H1 (cell line): ENCODE data around the gene PROKR1. TPM values are rescaled to one million over a fixed set of nuclear protein-coding genes. Genes with fewer than 3 reads are reported as not detected.

Experiments
- CTCF ChIA-PET: fragments of 300-600 bp; sonication (Branson Sonifier 250); formaldehyde crosslinking; loops from one replicate; lab custom pipeline; 2021; ENCODE audit not compliant: partially characterized antibody; lab: Charles Lee
- POLR2A ChIA-PET: fragments of 300-600 bp; sonication (Branson Sonifier 250); formaldehyde crosslinking; loops from one replicate; lab custom pipeline; 2021; ENCODE audit warnings: inconsistent platforms; ENCODE audit not compliant: partially characterized antibody; lab: Charles Lee
- DNase-seq, 2 experiments: peaks; one replicate each; pipeline versions ENCODE4 v3.0.0 to v3.0.0-alpha.2; 2010 to 2022; ENCODE audit warnings: low spot score in 2 of 2, low read depth in 1 of 2, mixed read lengths in 1 of 2
- FAIRE-seq: peaks from 2 replicates; lab custom pipeline; 2011; peaks lifted over from hg19 to GRCh38; lab: Jason Lieb, UNC
- H2AFZ ChIP-seq: 2 replicates; pipeline ENCODE4 v1.8.1; 2012; ENCODE audit warnings: low read length, inconsistent platforms
- H2AK5ac ChIP-seq: 2 replicates; pipeline ENCODE4 v1.6.1; 2013; ENCODE audit warnings: low read depth, low read length
- H2BK120ac ChIP-seq: replicated peaks from 2 replicates; pipeline ENCODE3; 2013; ENCODE audit warnings: low read depth, low read length, inconsistent platforms
- H2BK12ac ChIP-seq: 2 replicates; pipeline ENCODE4 v1.6.1; 2013; ENCODE audit warnings: low read depth, low read length
- H2BK15ac ChIP-seq: 2 replicates; pipeline ENCODE4 v1.6.1; 2013; ENCODE audit warnings: low read length
- H2BK20ac ChIP-seq: 2 replicates; pipeline ENCODE4 v1.6.1; 2013; ENCODE audit warnings: low read length
- H2BK5ac ChIP-seq: 2 replicates; pipeline ENCODE4 v1.6.1; 2013; ENCODE audit warnings: low read depth, low read length
- H3K14ac ChIP-seq: 2 replicates; pipeline ENCODE4 v1.6.1; 2013; ENCODE audit warnings: inconsistent platforms; ENCODE audit not compliant: insufficient read length
- H3K18ac ChIP-seq: 2 replicates; pipeline ENCODE4 v1.6.1; 2013; ENCODE audit warnings: low read length; ENCODE audit errors: extremely low read depth
- H3K23ac ChIP-seq: 2 replicates; pipeline ENCODE4 v1.6.1; 2013; ENCODE audit warnings: inconsistent platforms; ENCODE audit not compliant: insufficient read length
- H3K23me2 ChIP-seq: 2 replicates; pipeline ENCODE4 v1.6.1; 2013; ENCODE audit warnings: low read depth, low read length
- H3K27ac ChIP-seq: 2 replicates; pipeline ENCODE4 v1.6.1; 2011; ENCODE audit warnings: low read depth, low read length, inconsistent platforms
- H3K27me3 ChIP-seq, 4 experiments: replicated peaks in 1 of 4; 1 replicate in 1 of 4; 2 replicates in 3 of 4; pipeline versions ENCODE4 v1.6.1 to v1.8.1; 2011 to 2013; ENCODE audit warnings: low read length in 3 of 4, mild to moderate bottlenecking in 3 of 4, inconsistent platforms in 2 of 4, mixed read lengths in 2 of 4, moderate library complexity in 1 of 4; ENCODE audit not compliant: control insufficient read depth in 3 of 4, insufficient read depth in 3 of 4; ENCODE audit errors: extremely low read depth in 1 of 4
- H3K36me3 ChIP-seq, 4 experiments: 2 replicates each; pipeline versions ENCODE4 v1.6.1 to v1.8.1; 2011 to 2013; ENCODE audit warnings: mild to moderate bottlenecking in 4 of 4, low read length in 3 of 4, moderate library complexity in 2 of 4, control low read depth in 1 of 4, inconsistent platforms in 1 of 4; ENCODE audit not compliant: insufficient read depth in 4 of 4, control insufficient read depth in 2 of 4
- H3K4ac ChIP-seq: replicated peaks from 2 replicates; pipeline ENCODE3; 2013; ENCODE audit warnings: low read length, low read depth, mixed read lengths, inconsistent platforms; ENCODE audit not compliant: insufficient read length
- H3K4me1 ChIP-seq, 4 experiments: replicated peaks in 1 of 4; 1 replicate in 1 of 4; 2 replicates in 3 of 4; pipeline versions ENCODE4 v1.6.1 to v1.8.1; 2011 to 2013; ENCODE audit warnings: low read length in 3 of 4, inconsistent platforms in 2 of 4, mixed read lengths in 1 of 4; ENCODE audit not compliant: insufficient read depth in 4 of 4, control insufficient read depth in 3 of 4
- H3K4me2 ChIP-seq, 2 experiments: 2 replicates each; pipeline versions ENCODE4 v1.6.1 to v1.8.1; 2011 to 2013; ENCODE audit warnings: low read depth in 2 of 2, low read length in 2 of 2, control low read depth in 1 of 2, inconsistent platforms in 1 of 2, mild to moderate bottlenecking in 1 of 2; ENCODE audit not compliant: insufficient read depth in 1 of 2
- H3K4me3 ChIP-seq, 4 experiments: fragments of 200-600, 300-600 bp in 1 of 4; sonication (generic), shearing (Covaris generic), sonication (Bioruptor Twin) in 1 of 4; 2 replicates each; pipeline versions ENCODE4 v1.5.1 to v1.8.1; 2011 to 2016; ENCODE audit warnings: low read length in 4 of 4, low read depth in 3 of 4, control low read depth in 2 of 4, inconsistent platforms in 2 of 4, mild to moderate bottlenecking in 2 of 4, mixed read lengths in 1 of 4, moderate library complexity in 1 of 4; ENCODE audit not compliant: insufficient read depth in 2 of 4; ENCODE audit errors: extremely low read depth in 1 of 4
- H3K56ac ChIP-seq: replicated peaks from 2 replicates; pipeline ENCODE3; 2013; ENCODE audit warnings: low read depth, mild to moderate bottlenecking, mixed read lengths, low read length, inconsistent platforms; ENCODE audit not compliant: insufficient read length
- H3K79me1 ChIP-seq: 2 replicates; pipeline ENCODE4 v1.6.1; 2013; ENCODE audit warnings: low read depth, low read length, control low read depth
- H3K79me2 ChIP-seq, 2 experiments: 2 replicates each; pipeline versions ENCODE4 v1.6.1 to v1.8.1; 2012 to 2013; ENCODE audit warnings: low read length in 2 of 2, mild to moderate bottlenecking in 2 of 2, inconsistent platforms in 1 of 2; ENCODE audit not compliant: insufficient read depth in 2 of 2, control insufficient read depth in 1 of 2
- H3K9ac ChIP-seq, 4 experiments: replicated peaks in 1 of 4; 1 replicate in 1 of 4; 2 replicates in 3 of 4; pipeline versions ENCODE4 v1.6.1 to v1.8.1; 2011 to 2013; ENCODE audit warnings: low read depth in 3 of 4, low read length in 3 of 4, control low read depth in 2 of 4, mild to moderate bottlenecking in 2 of 4, moderate library complexity in 2 of 4, inconsistent platforms in 1 of 4; ENCODE audit errors: extremely low read depth in 1 of 4
- H3K9me3 ChIP-seq, 2 experiments: 2 replicates each; pipeline versions ENCODE4 v1.6.1 to v1.8.1; 2012 to 2013; ENCODE audit warnings: mild to moderate bottlenecking in 2 of 2, moderate library complexity in 2 of 2, control low read depth in 1 of 2, inconsistent platforms in 1 of 2, low read depth in 1 of 2, low read length in 1 of 2, mixed read lengths in 1 of 2; ENCODE audit not compliant: insufficient read depth in 2 of 2
- H4K20me1 ChIP-seq, 2 experiments: replicated peaks in 1 of 2; 2 replicates each; pipeline versions ENCODE3 to v1.8.1; 2011 to 2013; ENCODE audit warnings: inconsistent platforms in 2 of 2, low read length in 2 of 2, mild to moderate bottlenecking in 1 of 2; ENCODE audit not compliant: insufficient read depth in 2 of 2, control insufficient read depth in 1 of 2
- H4K5ac ChIP-seq: 2 replicates; pipeline ENCODE4 v1.6.1; 2013; ENCODE audit warnings: low read length, low read depth, mixed read lengths, inconsistent platforms; ENCODE audit not compliant: insufficient read length
- H4K8ac ChIP-seq: 2 replicates; pipeline ENCODE4 v1.8.0; 2013; ENCODE audit warnings: mild to moderate bottlenecking, moderate library complexity, low read length, inconsistent platforms; ENCODE audit not compliant: insufficient read depth; ENCODE audit errors: extremely low read depth
- H4K91ac ChIP-seq: replicated peaks from 2 replicates; pipeline ENCODE3; 2013; ENCODE audit warnings: low read length, mixed read lengths, inconsistent platforms; ENCODE audit not compliant: insufficient read length
- BACH1 ChIP-seq: IDR thresholded peaks from 2 replicates; pipeline ENCODE4 v1.6.1; 2012; ENCODE audit warnings: low read length, improper control_type of control experiment
- KDM5A ChIP-seq: fragments of 200-600 bp; IDR thresholded peaks from 2 replicates; pipeline ENCODE4 v1.7.1; 2012; ENCODE audit warnings: mild to moderate bottlenecking, low read length, inconsistent platforms, mixed read lengths
- WGBS, 2 experiments: shearing (Covaris generic) in 1 of 2; methylation state at CpG; one replicate each; pipeline versions ENCODE4 v1.1.6 to v1.1.7; 2013 to 2015; ENCODE audit warnings: low lambda C conversion rate in 2 of 2, mixed read lengths in 2 of 2, inconsistent platforms in 1 of 2, low coverage in 1 of 2, missing lambda C conversion rate in 1 of 2; ENCODE audit not compliant: insufficient replicate concordance in 2 of 2, insufficient coverage in 1 of 2, insufficient read length in 1 of 2; ENCODE audit errors: extremely low coverage in 1 of 2, missing lambda C conversion rate in 1 of 2; 5-methylcytosine and 5-hydroxymethylcytosine counted together
- polyA plus RNA-seq, 7 experiments: library from polyadenylated mRNA; depleted of rRNA in 3 of 7; stranded (reverse) in 5 of 7; unstranded in 2 of 7; fragments of >200 nt in 5 of 7; fragments of 200-250 nt in 2 of 7; gene quantifications; 1 replicate in 5 of 7; 2 replicates in 1 of 7; 4 replicates in 1 of 7; pipeline versions ENCODE4 v1.2.1 to v1.2.3, GENCODE V29; 2011 to 2013; ENCODE audit warnings: missing spikeins in 2 of 7, mixed read lengths in 2 of 7
- total RNA-seq: library from RNA; stranded (reverse); fragmentation: NEBNext Ultra II Directional; extraction: Animal tissue kit (Norgen Biotek cat#: 25700); gene quantifications from 2 replicates; pipeline ENCODE4 v1.2.1, GENCODE V29; 2021

Gene PROKR1
- total and polyA plus RNA-seq, 2 of the 8 experiments (the other 6 are each of a cell fraction or from before 2014, with no cell fraction given), result 1.8 to 3.9 TPM

GRCh38 chr2:68660658-68661057, 17.3 kb downstream of the PROKR1 start:
- no peak for FAIRE-seq
- CTCF ChIA-PET, result interaction anchor here (1.4 to 2.3 kb wide), 2 partner anchors 13 to 66 kb away, joined by 4 to 8 read pairs; no protein-coding TSS in a partner anchor

More at GRCh38 chr2:68660658-68661057, 17.3 kb downstream of the PROKR1 start:
- no peak overlapping the region for H3K27ac ChIP-seq
- H3K23ac ChIP-seq, result no peak overlapping the region
- no peak for DNase-seq
- H4K5ac ChIP-seq, result no peak overlapping the region
- H3K56ac ChIP-seq, result no peak overlapping the region
- H2BK5ac ChIP-seq, result no peak overlapping the region
- H3K9ac ChIP-seq, result no peak overlapping the region
- no peaks in the 10 kb centered on the region for H4K20me1 ChIP-seq
- H4K91ac ChIP-seq, result no peak overlapping the region
- no peak overlapping the region for H2BK120ac ChIP-seq
- peaks cover 3% of the 10 kb centered on the region; the same call in 1 of the 2 replicates for H3K23me2 ChIP-seq
- no peak overlapping the region for H3K4me3 ChIP-seq
- H4K8ac ChIP-seq, result no peak overlapping the region
- H3K79me1 ChIP-seq, result no peaks in the 10 kb centered on the region
- no peak overlapping the region for H2AK5ac ChIP-seq
- TF ChIP-seq BACH1, result no peak
- no peak for TF ChIP-seq KDM5A
- H3K4ac ChIP-seq, result no peak overlapping the region
- WGBS, 2 experiments, result 89% methylated on average over 3 of the region's 3 CpGs; no CpG with 5 or more reads in 1 of the 2 experiments
- POLR2A ChIA-PET, result no interaction called here
- no peaks in the 10 kb centered on the region for H3K79me2 ChIP-seq
- no peak overlapping the region for H2BK15ac ChIP-seq
- H3K36me3 ChIP-seq, result 0 out of 8 replicates have a peak, but pooled peaks cover 0 to 2% (median 0%) of the 10 kb centered on the region in 4 experiments
- no peaks in the 10 kb centered on the region for H3K4me1 ChIP-seq
- H2AFZ ChIP-seq, result no peak overlapping the region
- no peaks in the 10 kb centered on the region for H3K9me3 ChIP-seq
- H2BK20ac ChIP-seq, result no peak overlapping the region
- no peak overlapping the region for H3K14ac ChIP-seq
- no peaks in the 10 kb centered on the region for H3K27me3 ChIP-seq
- H2BK12ac ChIP-seq, result no peak overlapping the region
- no peak overlapping the region for H3K4me2 ChIP-seq
- no peak overlapping the region for H3K18ac ChIP-seq
